ENCODE data around the gene GALE.
"Not testable (repeated sequence)": the region's sequence is repeated elsewhere in the genome, so short reads cannot be mapped to it uniquely, and the experiment has no call there.

The GALE gene

GRCh38 chr1:23807453-23807852 lies 6.9 kb upstream of the GALE start:
- no peak for DNase-seq

DNA sequence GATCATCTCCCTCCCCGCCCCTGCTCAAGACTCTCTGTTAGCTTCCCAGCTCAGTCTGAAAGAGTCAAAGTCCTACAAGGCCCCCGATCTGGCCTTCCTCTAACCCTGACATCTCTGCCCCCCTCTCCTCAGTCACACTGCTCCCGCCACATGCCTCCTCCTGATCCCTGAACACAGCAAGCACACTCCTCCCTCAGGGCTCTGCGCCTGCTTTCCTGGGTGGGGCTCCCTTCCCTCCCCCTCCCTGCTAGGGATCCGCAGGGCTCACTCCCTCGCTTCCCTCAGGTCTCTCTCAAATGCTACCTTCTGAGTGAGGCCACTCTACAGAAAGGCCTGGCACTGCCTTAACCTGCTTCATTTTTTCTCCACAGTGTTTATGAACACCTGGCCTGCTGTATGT lies 5.7 kb upstream of the GALE start:
- DNase-seq = no peak

DNA sequence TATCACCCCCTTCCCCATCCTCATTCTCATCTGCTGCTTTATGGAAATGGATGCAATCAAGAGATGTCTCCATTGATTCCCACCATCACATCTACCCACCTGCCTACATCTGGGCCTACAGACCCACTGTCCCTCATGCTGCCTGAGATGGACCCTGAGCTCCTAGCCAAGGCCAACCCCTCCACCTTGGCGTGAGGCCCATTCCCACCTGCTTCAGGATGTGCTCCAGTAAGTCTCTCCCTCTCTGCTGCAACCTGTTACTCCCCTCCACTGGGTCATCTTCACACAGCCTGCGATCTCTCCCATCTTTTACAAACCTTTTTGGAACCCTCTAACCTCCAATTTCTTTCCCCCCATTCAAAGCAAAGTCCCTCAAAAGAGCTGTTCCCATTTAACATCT lies 4.5 kb upstream of the GALE start:
- DNase-seq = no peak

GRCh38 chr1:23804183-23804835 lies 3.8 kb upstream of the GALE start:
- no peak for DNase-seq

DNA sequence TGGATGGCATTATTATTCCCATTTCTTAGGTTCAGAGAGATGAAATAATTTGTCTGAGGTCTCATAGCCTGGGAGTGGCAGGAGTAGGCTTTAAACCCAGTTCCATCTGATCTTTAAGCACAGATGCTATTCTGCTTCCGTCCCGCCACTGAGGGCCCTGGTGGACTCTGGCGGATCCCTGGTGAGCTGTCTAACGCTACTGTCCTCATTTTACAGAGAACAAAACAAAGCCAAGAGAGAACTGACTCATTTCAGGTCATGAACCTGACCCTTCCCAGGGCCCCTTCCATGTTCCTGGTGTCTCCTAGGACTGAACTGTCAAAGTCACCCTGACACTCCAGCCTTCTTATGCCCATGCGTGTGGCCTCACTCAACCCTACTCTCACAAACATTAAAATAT lies 3.1 kb upstream of the GALE start:
- DNase-seq = no peak

DNA sequence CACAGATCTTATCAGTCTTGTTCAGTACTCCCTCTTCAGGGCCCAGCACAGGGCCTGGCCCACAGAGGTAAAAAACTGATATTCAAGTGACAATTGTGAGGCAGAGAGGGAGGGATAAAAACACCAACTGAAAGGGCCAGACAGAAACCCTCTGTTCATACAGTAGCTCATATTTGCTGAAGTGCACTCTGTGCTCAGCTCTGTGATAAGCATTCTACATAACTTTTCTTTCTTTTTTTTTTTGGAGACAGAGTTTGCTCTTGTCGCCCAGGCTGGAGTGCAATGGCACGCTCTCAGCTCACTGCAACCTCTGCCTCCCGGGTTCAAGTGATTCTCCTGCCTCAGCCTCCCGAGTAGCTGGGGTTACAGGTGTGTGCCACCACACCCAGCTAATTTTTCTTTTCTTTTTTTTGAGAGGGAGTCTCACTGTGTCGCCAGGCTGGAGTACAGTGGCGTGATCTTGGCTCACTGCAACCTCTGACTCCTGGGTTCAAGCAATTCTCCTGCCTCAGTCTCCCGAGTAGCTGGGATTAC lies 2.3 kb upstream of the GALE start:
- DNase-seq = not testable (repeated sequence)

DNA sequence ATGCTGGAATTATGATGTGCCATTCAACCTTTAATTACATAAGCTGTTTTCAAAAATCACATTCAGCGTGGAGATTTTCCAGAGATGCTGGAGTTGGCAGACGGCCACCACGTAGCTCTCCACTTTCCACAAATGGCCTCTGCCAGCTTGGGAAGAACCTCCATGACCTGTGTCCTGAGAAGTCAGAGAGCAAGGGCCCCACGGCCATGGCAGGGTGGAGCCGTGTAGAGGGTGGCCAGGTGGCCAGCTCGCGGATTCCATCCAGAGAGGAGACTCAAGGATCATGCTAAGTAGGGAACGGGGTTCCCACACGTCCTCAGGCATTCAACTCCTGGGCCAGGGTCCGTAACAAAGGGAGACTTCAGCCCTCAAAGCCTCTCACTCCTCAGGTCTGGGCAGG lies 1.3 kb upstream of the GALE start:
- no peak for DNase-seq

DNA sequence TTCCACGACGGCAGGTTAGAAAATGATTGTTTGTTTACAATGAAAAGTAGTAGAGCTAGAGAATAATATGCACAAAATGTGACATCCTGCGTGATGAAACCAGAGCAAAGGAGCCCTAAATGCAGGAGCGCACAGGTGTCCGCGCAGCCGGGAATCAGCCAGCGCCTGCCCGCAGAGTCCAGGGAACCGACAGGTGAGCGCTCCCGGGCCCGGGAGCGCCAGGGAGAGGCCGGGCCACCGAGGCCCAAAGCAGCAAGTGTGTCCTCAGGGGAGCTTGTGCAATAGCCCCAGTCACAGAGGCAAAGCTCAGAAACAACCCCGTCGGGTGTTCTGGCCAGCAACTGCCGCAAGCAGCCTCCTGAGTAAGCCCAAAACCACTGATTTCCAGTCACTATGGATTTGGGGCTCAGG lies 789 bp upstream of the GALE start:
- DNase-seq = no peak

DNA sequence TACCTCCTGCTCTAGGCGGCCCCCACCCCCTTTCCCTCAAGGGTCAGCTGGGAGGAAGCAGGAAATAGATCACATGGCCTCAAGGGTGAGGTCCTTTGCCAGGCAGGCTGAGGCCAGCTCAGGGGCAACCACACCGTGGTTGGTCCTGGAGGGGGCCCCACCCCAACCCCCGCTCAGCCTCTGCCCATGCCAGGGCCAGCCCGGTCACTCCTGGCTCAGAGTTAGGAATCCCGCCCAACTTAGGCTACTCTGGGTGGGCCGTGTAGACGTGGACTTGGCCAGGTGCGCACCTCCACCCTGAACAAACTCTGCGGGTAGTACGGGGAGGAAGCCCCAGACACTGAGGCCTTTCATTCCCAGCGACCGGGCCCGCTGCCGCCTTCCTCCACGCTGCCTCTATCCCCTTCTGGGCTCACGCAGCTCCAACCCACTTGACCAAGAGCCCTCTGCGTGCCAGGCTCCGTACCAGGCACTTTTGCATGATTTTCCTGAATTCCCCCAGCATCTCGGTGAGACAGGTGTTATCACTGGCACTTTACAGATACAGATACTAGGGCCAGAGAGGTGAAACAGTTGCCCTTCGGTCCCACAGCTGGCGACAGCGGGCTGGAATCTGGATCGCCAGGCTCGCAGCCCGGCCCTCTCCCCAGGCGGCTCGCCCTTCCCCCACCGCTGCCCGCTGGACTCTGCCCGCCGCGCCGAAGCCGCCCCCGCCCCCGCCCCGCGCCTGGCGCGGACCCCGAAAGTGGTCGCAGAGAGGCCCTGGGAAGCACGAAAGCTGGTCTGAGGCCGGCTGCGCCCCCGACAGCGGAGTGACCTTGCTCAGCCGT lies 769 bp downstream of the GALE start:
- DNase-seq = no peak

DNA sequence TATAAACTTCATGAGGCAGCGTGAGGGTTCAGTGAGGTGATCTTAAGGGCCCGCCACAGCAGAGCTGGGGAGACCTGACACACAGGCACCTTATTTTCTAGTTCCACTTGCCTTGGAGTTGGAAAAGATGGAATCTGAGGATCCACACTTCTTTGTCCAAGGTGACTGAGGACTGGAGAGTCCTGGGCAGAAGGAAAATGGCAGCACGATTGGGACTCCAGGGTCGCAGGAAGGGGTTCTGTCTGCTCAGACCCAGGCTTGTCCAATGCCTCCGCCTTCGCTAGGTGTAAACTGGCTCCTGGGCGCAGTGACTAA lies 1.3 kb downstream of the GALE start:
- DNase-seq = no peak

- DNase-seq = no peak
Observed at GRCh38 chr1:23798662-23799142, 1.9 kb downstream of the GALE start.

DNA sequence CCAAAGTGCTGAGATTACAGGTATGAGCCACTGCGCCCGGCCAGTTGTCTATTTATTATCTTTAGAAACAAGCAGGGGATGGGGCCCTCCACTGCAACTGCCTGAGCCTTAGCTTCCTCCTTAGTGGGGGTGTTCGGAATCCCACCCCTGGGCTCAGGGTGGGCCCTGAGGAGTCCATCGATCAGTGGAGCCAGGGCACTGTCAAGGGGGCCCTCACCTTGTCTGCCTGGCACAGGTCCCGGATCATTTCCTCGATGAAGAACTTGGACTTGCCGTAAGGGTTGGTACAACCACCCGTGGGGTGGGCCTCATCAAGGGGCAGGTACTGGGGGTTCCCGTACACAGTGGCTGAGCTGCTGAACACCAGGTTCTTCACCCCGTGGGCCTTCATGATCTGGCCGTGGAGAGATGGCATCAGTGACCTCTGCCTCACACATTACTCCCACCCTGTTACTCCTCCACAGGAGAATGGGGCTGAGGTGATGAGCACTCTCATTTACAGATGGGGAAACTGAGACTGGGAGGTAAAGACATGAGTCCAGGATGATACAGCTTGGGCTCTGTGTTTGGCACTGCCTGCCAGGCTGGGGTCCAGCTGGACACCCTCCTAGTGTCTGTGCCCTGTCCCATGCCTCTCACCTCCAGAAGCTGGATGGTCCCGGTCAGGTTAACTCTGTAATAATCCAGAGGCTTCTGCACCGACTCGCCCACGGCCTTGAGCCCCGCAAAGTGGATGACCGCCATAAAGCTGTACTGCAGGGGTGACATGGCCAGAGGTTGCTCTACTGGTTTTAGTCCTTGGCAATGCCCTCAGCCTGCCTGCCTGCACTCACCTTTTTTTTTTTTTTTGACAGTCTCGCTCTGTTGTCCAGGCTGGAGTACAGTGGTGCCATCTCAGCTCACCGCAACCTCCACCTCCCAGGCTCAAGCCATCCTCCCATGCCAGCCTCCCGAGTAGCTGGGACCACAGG lies 2.8 kb downstream of the GALE start:
- no peak for DNase-seq

- DNase-seq = no peak
Observed at GRCh38 chr1:23796466-23797271, 3.9 kb downstream of the GALE start.

- no peak for DNase-seq
Observed at GRCh38 chr1:23795676-23796465, 4.7 kb downstream of the GALE start.

DNA sequence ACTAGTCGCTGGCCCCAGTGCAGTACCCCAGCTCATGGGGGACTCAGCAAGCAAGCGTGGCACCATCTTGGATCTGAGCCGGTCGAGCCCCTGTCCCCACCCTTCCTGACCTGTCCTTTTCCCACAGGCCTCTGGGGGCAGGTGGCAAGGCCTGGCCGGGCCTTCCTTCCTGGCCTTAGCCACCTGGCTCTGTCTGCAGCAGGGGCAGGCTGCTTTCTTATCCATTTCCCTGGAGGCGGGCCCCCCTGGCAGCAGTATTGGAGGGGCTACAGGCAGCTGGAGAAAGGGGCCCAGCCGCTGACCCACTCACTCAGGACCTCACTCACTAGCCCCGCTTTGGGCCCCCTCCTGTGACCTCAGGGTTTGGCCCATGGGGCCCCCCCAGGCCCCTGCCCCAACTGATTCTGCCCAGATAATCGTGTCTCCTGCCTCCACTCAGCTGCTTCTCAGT lies 5.8 kb downstream of the GALE start:
- not testable (repeated sequence) for DNase-seq

DNA sequence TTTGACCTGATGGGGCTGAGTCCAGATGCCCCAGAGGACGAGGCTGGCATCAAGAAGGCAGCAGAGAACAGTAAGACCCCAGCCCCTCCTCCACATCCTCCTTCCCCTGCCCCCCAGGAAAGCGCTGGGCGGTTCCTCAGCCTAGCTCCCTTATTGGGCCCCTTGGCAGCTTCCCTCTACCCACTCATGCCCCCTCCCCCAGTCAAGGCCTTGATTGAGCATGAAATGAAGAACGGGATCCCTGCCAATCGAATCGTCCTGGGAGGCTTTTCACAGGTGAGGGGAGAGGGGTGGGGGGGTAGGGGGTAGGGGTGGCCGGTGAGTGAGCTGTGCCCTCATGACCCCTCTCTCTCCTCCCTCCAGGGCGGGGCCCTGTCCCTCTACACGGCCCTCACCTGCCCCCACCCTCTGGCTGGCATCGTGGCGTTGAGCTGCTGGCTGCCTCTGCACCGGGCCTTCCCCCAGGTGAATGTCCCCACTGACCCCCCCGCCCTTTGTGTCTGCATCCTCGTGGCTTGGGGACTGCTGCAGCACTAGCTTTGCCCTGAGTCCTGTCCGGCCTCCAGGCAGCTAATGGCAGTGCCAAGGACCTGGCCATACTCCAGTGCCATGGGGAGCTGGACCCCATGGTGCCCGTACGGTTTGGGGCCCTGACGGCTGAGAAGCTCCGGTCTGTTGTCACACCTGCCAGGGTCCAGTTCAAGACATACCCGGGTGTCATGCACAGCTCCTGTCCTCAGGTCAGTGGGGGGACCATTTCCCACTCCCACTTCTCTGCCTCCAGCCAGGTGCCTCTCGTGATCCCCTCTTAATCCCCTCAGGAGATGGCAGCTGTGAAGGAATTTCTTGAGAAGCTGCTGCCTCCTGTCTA lies 6.5 kb downstream of the GALE start:
- DNase-seq = no peak

- no peak for DNase-seq
Observed at GRCh38 chr1:23793018-23793781, 7.4 kb downstream of the GALE start.

- DNase-seq = no peak
Observed at GRCh38 chr1:23792151-23792945, 8.2 kb downstream of the GALE start.
